Endodermal cell (in vitro differentiated cells): ENCODE data around the gene PAK2. TPM values are rescaled to one million over a fixed set of nuclear protein-coding genes. Genes with fewer than 3 reads are reported as not detected.

Experiments used
- DNase-seq: peaks from one replicate; pipeline ENCODE4 v3.0.0-alpha.2; 2017
- H3K27ac ChIP-seq: 2 replicates; pipeline ENCODE4 v1.5.1; 2013; ENCODE audit warnings: mild to moderate bottlenecking, low read depth, low read length, moderate library complexity
- H3K27me3 ChIP-seq: 2 replicates; pipeline ENCODE4 v1.6.1; 2013; ENCODE audit warnings: mild to moderate bottlenecking, low read length, moderate library complexity; ENCODE audit not compliant: insufficient read depth, control insufficient read depth, poor library complexity, severe bottlenecking
- H3K36me3 ChIP-seq: 2 replicates; pipeline ENCODE4 v1.7.0; 2013; ENCODE audit warnings: mild to moderate bottlenecking, low read length, moderate library complexity; ENCODE audit not compliant: control insufficient read depth, insufficient read depth
- H3K4me1 ChIP-seq: one replicate; pipeline ENCODE4 v1.7.0; 2013; ENCODE audit warnings: low read length; ENCODE audit not compliant: control insufficient read depth, insufficient read depth
- H3K4me3 ChIP-seq: 2 replicates; pipeline ENCODE4 v1.5.1; 2013; ENCODE audit warnings: mild to moderate bottlenecking, low read length, moderate library complexity
- H3K9ac ChIP-seq: 2 replicates; pipeline ENCODE4 v1.6.1; 2013; ENCODE audit warnings: mild to moderate bottlenecking, low read length, moderate library complexity; ENCODE audit not compliant: poor library complexity, severe bottlenecking; ENCODE audit errors: extremely low read depth
- H3K9me3 ChIP-seq: 2 replicates; pipeline ENCODE4 v1.6.1; 2013; ENCODE audit warnings: mild to moderate bottlenecking, low read length, moderate library complexity; ENCODE audit not compliant: control insufficient read depth
- H3K27ac Mint-ChIP-seq: 2 replicates; pipeline ENCODE4 v1.8.0; 2020; ENCODE audit warnings: mixed read lengths
- H3K27me3 Mint-ChIP-seq: 2 replicates; pipeline ENCODE4 v1.8.0; 2021; ENCODE audit warnings: mild to moderate bottlenecking, mixed read lengths; ENCODE audit not compliant: insufficient read depth
- H3K36me3 Mint-ChIP-seq: 2 replicates; pipeline ENCODE4 v1.8.0; 2020; ENCODE audit warnings: low read depth, mixed read lengths
- H3K4me1 Mint-ChIP-seq: 2 replicates; pipeline ENCODE4 v1.8.0; 2020; ENCODE audit warnings: mixed read lengths
- H3K4me3 Mint-ChIP-seq: 2 replicates; pipeline ENCODE4 v1.8.0; 2020; ENCODE audit warnings: mild to moderate bottlenecking, moderate library complexity, mixed read lengths
- H3K9me3 Mint-ChIP-seq: 2 replicates; pipeline ENCODE4 v1.8.0; 2020; ENCODE audit warnings: mild to moderate bottlenecking, mixed read lengths
- CTCF ChIP-seq: fragments of 200-600 bp; sonication (generic); conservative IDR thresholded peaks from 2 replicates; pipeline ENCODE4 v1.5.0; 2021; ENCODE audit warnings: antibody characterized with exemption, mild to moderate bottlenecking
- WGBS, 2 experiments: methylation state at CpG; one replicate each; pipeline versions ENCODE4 v1.1.5 to v1.1.7; 2013; ENCODE audit warnings: missing lambda C conversion rate in 2 of 2, mixed read lengths in 1 of 2; ENCODE audit not compliant: insufficient coverage in 1 of 2, insufficient read length in 1 of 2; 5-methylcytosine and 5-hydroxymethylcytosine counted together
- total RNA-seq, 2 donors: library from RNA; stranded (reverse); fragmentation: NEBNext Ultra II Directional in 1 of 2; extraction: Animal tissue kit (Norgen Biotek cat#: 25700) in 1 of 2; gene quantifications; 2 replicates in 1 of 2; 3 replicates in 1 of 2; pipeline ENCODE4 v1.2.1, GENCODE V29; 2021

PAK2 gene
- total RNA-seq, 2 donors from 2014 or later = 58.7 to 76.6 TPM

- Histone ChIP-seq H3K27me3 (no peaks in the 10 kb centered on the region), H3K36me3 (peaks cover 61% of the 10 kb centered on the region), H3K4me3 (peak overlapping the region; percentile 47), H3K27ac (no peak overlapping the region), H3K9me3 (peaks cover 68% of the 10 kb centered on the region), H3K4me1 (no peaks in the 10 kb centered on the region), H3K9ac (no peak overlapping the region)
- Mint-ChIP-seq H3K36me3 (peaks cover 83% of the 10 kb centered on the region), H3K4me1 (no peaks in the 10 kb centered on the region), H3K27me3 (no peaks in the 10 kb centered on the region), H3K9me3 (peaks cover 42% of the 10 kb centered on the region), H3K4me3 (no peak overlapping the region), H3K27ac (peak overlapping the region; percentile 36)
- DNase-seq = no peak
- 95 to 96% methylated on average over 5 to 9 of the region's 9 CpGs for WGBS, 2 experiments
- TF ChIP-seq CTCF = no peak
These were observed 14.7 kb downstream of the PAK2 start for GRCh38 chr3:196754091-196754981.

DNA sequence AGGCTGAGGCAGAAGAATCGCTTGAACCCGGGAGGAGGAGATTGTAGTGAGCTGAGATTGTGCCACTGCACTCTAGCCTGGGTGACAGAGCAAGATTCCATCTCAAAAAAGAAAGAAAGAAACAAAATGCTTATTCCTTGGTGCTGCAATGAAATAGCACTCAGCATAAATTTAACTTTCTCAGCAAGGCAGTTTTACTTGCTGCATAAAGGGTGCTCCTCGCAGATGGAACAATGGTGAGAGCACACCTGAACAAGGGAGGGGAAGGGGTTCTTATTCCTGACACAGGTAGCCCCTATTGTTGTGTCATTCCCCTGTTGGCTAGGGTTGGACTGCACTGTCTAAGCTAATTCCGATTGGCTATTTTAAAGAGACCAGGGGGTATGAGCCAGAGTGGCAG, 17.1 kb downstream of the PAK2 start:
- Mint-ChIP-seq H3K4me3 (no peak overlapping the region), H3K4me1 (no peaks in the 10 kb centered on the region), H3K36me3 (peaks cover 80% of the 10 kb centered on the region), H3K9me3 (peaks cover 53% of the 10 kb centered on the region), H3K27me3 (no peaks in the 10 kb centered on the region), H3K27ac (no peak overlapping the region)
- H3K27ac ChIP-seq = no peak overlapping the region
- H3K9me3 ChIP-seq = peaks cover 73% of the 10 kb centered on the region
- no peak for TF ChIP-seq CTCF
- no peak overlapping the region for H3K9ac ChIP-seq
- no peaks in the 10 kb centered on the region for H3K4me1 ChIP-seq
- WGBS, 2 experiments = 85 to 94% methylated on average over 3 to 4 of the region's 4 CpGs
- peak overlapping the region; percentile 58 for H3K4me3 ChIP-seq
- peaks cover 58% of the 10 kb centered on the region for H3K36me3 ChIP-seq
- no peak for DNase-seq
- H3K27me3 ChIP-seq = no peaks in the 10 kb centered on the region

- no peak overlapping the region for H3K4me3 ChIP-seq
- Mint-ChIP-seq H3K36me3 (peaks cover 75% of the 10 kb centered on the region), H3K27ac (no peak overlapping the region), H3K4me3 (no peak overlapping the region), H3K9me3 (peaks cover 57% of the 10 kb centered on the region), H3K4me1 (no peaks in the 10 kb centered on the region), H3K27me3 (no peaks in the 10 kb centered on the region)
- DNase-seq = no peak
- H3K4me1 ChIP-seq = no peaks in the 10 kb centered on the region
- 87 to 93% methylated on average over 9 of the region's 9 CpGs for WGBS, 2 experiments
- H3K27me3 ChIP-seq = no peaks in the 10 kb centered on the region
- TF ChIP-seq CTCF = no peak
- H3K9me3 ChIP-seq = peaks cover 68% of the 10 kb centered on the region
- no peak overlapping the region for H3K9ac ChIP-seq
- H3K27ac ChIP-seq = no peak overlapping the region
- H3K36me3 ChIP-seq = peaks cover 53% of the 10 kb centered on the region
These were observed 18.5 kb downstream of the PAK2 start for GRCh38 chr3:196757876-196758739.
